Fibroblast of the aortic adventitia (primary cell): ENCODE results near the gene C12orf57. TPM values are rescaled to one million over a fixed set of nuclear protein-coding genes. Genes with fewer than 3 reads are reported as not detected.

Experiments
- DNase-seq: peaks from one replicate; pipeline ENCODE4 v3.0.0-alpha.2; 2010; ENCODE audit warnings: low read depth
- H3K4me3 ChIP-seq: 2 replicates; pipeline ENCODE4 v1.5.1; 2011; ENCODE audit warnings: low read depth, mild to moderate bottlenecking, control low read depth, low read length, moderate library complexity
- CTCF ChIP-seq: IDR thresholded peaks from 2 replicates; pipeline ENCODE4 v1.5.1; 2011; ENCODE audit warnings: mild to moderate bottlenecking, low read length, control low read depth, inconsistent platforms; ENCODE audit not compliant: insufficient read depth
- total RNA-seq: library from RNA; depleted of rRNA; stranded (reverse); fragments of >200 nt; gene quantifications from 2 replicates; pipeline ENCODE4 v1.2.3, GENCODE V29; 2012; ENCODE audit warnings: low replicate concordance

C12orf57 gene
- total RNA-seq, 1 donor: 156 TPM

GRCh38 chr12:6963016-6963731, 19.4 kb downstream of the C12orf57 start:
- DNase-seq: no peak
- no peak for TF ChIP-seq CTCF
- no peak overlapping the region for H3K4me3 ChIP-seq

- TF ChIP-seq CTCF: no peak
- no peak overlapping the region for H3K4me3 ChIP-seq
- no peak for DNase-seq
Measured at GRCh38 chr12:6963791-6964413, 20.1 kb downstream of the C12orf57 start.

- DNase-seq: no peak
- TF ChIP-seq CTCF: no peak
- no peak overlapping the region for H3K4me3 ChIP-seq
Measured at GRCh38 chr12:6964605-6965025, 20.8 kb downstream of the C12orf57 start.

GRCh38 chr12:6965026-6965661, 21.3 kb downstream of the C12orf57 start:
- peak; percentile 87 for DNase-seq
- H3K4me3 ChIP-seq: no peak overlapping the region
- TF ChIP-seq CTCF: peak; percentile 89

- no peak for DNase-seq
- H3K4me3 ChIP-seq: no peak overlapping the region
- TF ChIP-seq CTCF: no peak
Measured at GRCh38 chr12:6965714-6966113, 21.9 kb downstream of the C12orf57 start.

- no peak overlapping the region for H3K4me3 ChIP-seq
- no peak for TF ChIP-seq CTCF
Measured at GRCh38 chr12:6966351-6966750, 22.5 kb downstream of the C12orf57 start.

More at GRCh38 chr12:6966351-6966750, 22.5 kb downstream of the C12orf57 start:
- DNase-seq: no peak
